Right cardiac atrium (tissue), 5 donors: ENCODE data around the gene NSUN2. TPM values are rescaled to one million over a fixed set of nuclear protein-coding genes. Genes with fewer than 3 reads are reported as not detected.

Experiments
- ATAC-seq, 2 donors: fragments of 200-7000 bp; cut with Tn5 transposase; one replicate each; pipeline versions ENCODE4 v1.8.0 to v1.9.1; 2020; ENCODE audit warnings: moderate library complexity in 2 of 2, mild to moderate bottlenecking in 1 of 2
- DNase-seq, 3 donors: peaks; one replicate each; pipeline ENCODE4 v3.0.0-alpha.2; 2020
- H3K27ac ChIP-seq: one replicate; pipeline ENCODE4 v1.5.1; 2013; ENCODE audit warnings: mild to moderate bottlenecking, low read length, control low read depth, moderate library complexity
- H3K27me3 ChIP-seq: one replicate; pipeline ENCODE4 v1.6.1; 2013; ENCODE audit not compliant: control insufficient read depth, insufficient read depth
- H3K4me1 ChIP-seq: one replicate; pipeline ENCODE4 v1.6.1; 2013; ENCODE audit warnings: low read length; ENCODE audit not compliant: control insufficient read depth, insufficient read depth
- H3K4me3 ChIP-seq: one replicate; pipeline ENCODE4 v1.5.1; 2013; ENCODE audit warnings: low read length, control low read depth
- H3K9me3 ChIP-seq: one replicate; pipeline ENCODE4 v1.6.1; 2013; ENCODE audit warnings: low read length; ENCODE audit not compliant: control insufficient read depth
- WGBS: extraction: QIAGEN DNeasy Blood & Tissue Kit; methylation state at CpG from one replicate; pipeline ENCODE4 v1.1.7; 2013; 5-methylcytosine and 5-hydroxymethylcytosine counted together
- intact Hi-C, 4 donors: fragments of 100-400 bp; cut with DNase I; formaldehyde crosslinking; loops; one replicate each; pipeline versions ENCODE4 v1.11.0 to v1.14.0; 2022 to 2023
- polyA plus RNA-seq: library from polyadenylated mRNA; stranded (reverse); fragments of 200-250 nt; gene quantifications from one replicate; pipeline ENCODE4 v1.2.3, GENCODE V29; 2013
- total RNA-seq, 4 donors: library from RNA; stranded (reverse); fragmentation: NEBNext Ultra II Directional; extraction: Animal tissue kit (Norgen Biotek cat#: 25700); gene quantifications; one replicate each; pipeline ENCODE4 v1.2.1, GENCODE V29; 2021
- donor health status: healthy with polysubstance abuse.
- donor health status: DM: no; HTN: yes; CAD: no.
- donor health status: DM: no; HTN: no; CAD: no.
- donor health status: DM: no; HTN: yes; CAD: no; lungs with severe emphysema.
- donor health status: DM: yes; HTN: yes; CAD: no.

The NSUN2 gene
- total and polyA plus RNA-seq, 5 donors, result 23.7 to 31.2 (median 27.0) TPM

DNA sequence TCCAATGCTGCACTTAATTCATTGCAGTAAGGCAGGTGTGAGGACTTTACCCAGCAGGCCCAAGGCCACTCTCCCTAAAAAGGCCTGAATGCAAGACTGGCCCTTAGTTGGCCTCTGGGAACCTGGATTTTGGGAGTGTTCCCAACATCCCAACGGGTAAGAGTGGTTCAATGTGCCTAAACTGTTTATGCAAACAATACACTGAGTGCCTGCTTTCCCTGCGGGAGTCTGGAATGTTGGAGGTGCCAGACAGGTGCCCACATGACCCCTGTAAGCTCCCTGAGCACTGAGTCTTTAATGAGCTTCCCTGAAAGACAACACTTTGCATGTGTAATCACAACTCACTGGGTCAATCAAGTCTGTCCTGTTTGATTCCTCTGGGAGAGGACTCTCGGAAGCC, 37.4 kb downstream of the NSUN2 start:
- no peak overlapping the region for H3K27ac ChIP-seq
- no peak overlapping the region for H3K4me3 ChIP-seq
- DNase-seq (no peak), ATAC-seq (no peak)
- no peaks in the 10 kb centered on the region for H3K4me1 ChIP-seq
- intact Hi-C loops, result no loop called here
- 76% methylated on average over 3 of the region's 3 CpGs for WGBS
- H3K27me3 ChIP-seq, result no peaks in the 10 kb centered on the region
- no peaks in the 10 kb centered on the region for H3K9me3 ChIP-seq

DNA sequence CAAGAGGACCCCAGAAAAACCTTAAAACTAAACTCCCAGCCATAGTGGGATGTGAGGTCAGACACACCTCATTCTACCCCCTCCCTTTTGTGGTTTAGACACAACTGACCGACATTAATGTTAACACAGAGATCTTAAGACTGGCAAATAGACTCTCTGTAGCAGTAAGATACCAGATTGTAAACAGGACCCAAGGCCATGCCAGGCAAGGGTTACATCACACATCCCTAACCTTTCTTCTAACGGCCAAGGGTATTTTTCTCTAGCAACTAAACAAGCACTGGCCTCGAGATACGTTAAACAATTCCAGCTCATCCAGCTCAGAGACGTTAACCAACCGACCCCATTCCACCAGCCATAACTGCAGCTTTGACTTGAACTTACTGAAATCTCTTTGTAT, 38.8 kb downstream of the NSUN2 start:
- no peaks in the 10 kb centered on the region for H3K27me3 ChIP-seq
- 83% methylated on average over 6 of the region's 6 CpGs for WGBS
- no peaks in the 10 kb centered on the region for H3K9me3 ChIP-seq
- no peaks in the 10 kb centered on the region for H3K4me1 ChIP-seq
- intact Hi-C loops, result no loop called here
- DNase-seq, result no peak
- no peak overlapping the region for H3K4me3 ChIP-seq
- H3K27ac ChIP-seq, result no peak overlapping the region
- no peak for ATAC-seq

DNA sequence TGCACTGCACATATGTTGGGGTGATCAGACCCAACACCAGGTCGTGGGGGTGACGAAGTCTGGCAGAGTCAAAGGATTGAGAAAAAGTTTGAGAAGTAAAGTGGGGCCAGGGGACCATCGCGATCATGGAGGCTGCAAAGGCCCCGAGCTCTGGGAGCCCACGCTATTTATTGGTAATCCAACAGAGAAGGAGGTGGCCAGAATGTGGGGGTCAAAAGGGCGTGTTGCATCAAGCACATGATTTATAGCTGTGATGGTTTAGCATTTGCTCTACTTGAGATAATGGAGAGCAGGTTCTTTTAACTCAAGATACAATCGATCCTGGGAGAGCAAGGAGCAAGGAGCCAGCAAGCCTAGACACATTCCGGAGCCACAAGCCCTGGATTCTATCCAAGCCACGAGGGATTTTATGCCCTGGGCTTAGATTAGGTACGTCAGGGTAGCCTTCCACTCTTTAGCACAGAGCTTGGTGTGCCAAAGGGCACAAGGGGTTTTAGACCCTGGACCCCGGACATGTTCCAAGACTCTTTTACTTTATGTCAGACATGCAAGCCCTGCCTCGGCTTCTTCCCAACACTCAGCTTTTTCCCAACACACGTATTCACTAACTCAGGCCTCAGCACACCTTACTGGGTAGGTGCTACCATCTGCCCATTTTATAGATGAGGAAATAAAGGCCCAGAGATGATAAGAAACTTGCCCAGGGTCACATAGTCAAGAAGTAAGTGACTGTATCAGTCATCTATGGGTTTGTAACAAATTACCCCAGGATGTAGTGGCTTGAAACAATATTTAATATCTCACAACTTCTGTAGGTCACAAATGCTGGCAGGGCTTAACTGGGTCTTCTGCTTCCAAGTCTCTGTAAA, 39.5 kb downstream of the NSUN2 start:
- WGBS, result 71% methylated on average over 14 of the region's 14 CpGs
- Histone ChIP-seq H3K27me3 (no peaks in the 10 kb centered on the region), H3K4me3 (no peak overlapping the region), H3K27ac (no peak overlapping the region), H3K9me3 (no peaks in the 10 kb centered on the region), H3K4me1 (no peaks in the 10 kb centered on the region)
- intact Hi-C loops, result no loop called here
- no peak for DNase-seq
- ATAC-seq, result no peak

DNA sequence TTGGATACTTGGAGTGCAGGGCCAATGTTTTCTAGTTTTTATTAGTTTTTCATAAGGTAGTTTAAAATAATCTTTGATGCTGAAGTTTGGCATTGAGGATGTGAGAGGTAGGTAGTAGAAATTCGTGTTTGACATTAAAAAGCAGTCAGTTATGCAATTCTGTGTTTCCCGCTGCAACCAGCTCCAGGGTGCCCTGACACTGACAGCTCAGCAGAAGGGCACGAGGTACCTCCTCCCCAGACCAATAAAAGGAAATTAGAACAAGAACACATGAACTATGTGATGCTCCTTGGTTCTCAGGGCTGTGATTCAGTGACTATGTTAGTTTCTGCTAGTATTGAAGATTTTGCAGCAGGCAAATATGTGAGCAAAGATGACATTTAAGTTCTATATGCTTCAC, 40.2 kb downstream of the NSUN2 start:
- no peak overlapping the region for H3K27ac ChIP-seq
- 64% methylated on average over 3 of the region's 3 CpGs for WGBS
- H3K27me3 ChIP-seq, result no peaks in the 10 kb centered on the region
- intact Hi-C loops, result no loop called here
- H3K4me3 ChIP-seq, result no peak overlapping the region
- no peak for DNase-seq
- no peaks in the 10 kb centered on the region for H3K4me1 ChIP-seq
- no peak for ATAC-seq
- no peaks in the 10 kb centered on the region for H3K9me3 ChIP-seq

DNA sequence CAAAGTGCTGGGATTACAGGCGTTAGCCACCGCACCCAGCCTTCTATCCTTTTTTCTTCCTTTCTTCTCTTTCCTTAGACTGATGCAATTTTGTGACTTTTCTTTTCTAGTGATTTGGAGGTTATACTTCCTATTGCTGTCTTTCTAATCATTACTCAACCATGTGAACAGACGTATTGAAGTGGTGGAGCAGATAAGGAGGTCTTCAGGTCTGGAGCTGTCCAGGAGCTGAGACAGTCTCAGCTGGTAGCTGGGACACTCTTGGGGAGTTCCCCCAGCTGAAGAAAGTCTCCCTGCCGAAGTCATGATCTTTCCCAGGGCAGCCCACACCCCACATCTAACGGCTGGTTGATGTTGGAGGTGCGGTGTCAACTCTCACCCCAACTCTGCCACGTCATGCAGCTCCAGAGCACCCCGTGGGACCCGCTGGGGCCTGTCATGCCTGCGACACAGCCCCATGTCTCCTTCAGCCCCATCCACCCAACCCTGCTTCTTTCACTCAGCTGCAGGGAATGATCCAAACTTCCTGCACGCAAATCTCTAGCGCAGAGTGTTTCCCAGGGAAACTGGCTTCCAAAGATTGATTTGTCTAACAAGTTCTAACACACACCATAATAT, 41.1 kb downstream of the NSUN2 start:
- WGBS, result 86% methylated on average over 12 of the region's 12 CpGs
- no peaks in the 10 kb centered on the region for H3K4me1 ChIP-seq
- no peaks in the 10 kb centered on the region for H3K27me3 ChIP-seq
- no peak overlapping the region for H3K4me3 ChIP-seq
- no peak for DNase-seq
- intact Hi-C loops, result no loop called here
- ATAC-seq, result no peak
- H3K27ac ChIP-seq, result no peak overlapping the region
- no peaks in the 10 kb centered on the region for H3K9me3 ChIP-seq

DNA sequence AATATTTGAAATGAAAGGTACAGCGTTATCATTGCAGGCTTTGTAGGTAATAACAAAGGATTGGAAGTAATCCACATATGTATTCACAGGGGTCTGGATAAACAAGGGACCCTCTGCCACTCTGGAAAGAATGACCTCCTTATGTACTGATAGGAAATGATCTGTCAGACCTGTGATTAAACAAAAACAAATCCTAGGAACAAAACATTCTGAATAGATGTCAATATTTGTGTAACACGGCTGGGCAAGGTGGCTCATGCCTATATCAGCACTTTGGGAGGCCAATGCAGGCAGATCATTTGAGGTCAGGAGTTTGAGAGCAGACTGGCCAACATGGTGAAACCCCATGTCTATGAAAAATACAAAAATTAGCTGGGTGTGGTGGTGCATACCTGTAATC, 42.3 kb downstream of the NSUN2 start:
- intact Hi-C loops, result no loop called here
- no peak for ATAC-seq
- DNase-seq, result no peak
- Histone ChIP-seq H3K27ac (no peak overlapping the region), H3K9me3 (no peaks in the 10 kb centered on the region), H3K4me3 (no peak overlapping the region), H3K4me1 (no peaks in the 10 kb centered on the region), H3K27me3 (no peaks in the 10 kb centered on the region)
- 72% methylated on average over 2 of the region's 2 CpGs for WGBS

DNA sequence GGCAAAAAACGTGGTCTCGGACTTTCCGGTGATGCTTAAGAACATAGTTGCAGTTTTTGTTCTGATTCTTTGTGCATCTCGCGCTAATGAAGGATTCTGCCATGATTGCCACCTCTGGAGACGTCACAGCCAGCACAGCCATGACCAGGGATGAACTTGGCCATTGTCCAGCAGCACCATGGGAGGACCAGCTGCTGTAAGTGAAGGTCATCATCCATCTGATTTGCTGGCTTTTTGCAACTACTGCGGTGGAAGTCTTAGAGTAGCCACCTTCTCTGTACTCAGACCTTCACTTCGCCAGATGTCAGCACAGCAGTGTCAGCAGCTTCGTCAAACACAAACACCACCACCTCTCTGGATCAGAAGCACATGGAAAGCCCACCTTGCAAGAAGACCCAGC, 45.7 kb downstream of the NSUN2 start:
- H3K27me3 ChIP-seq, result no peaks in the 10 kb centered on the region
- no peaks in the 10 kb centered on the region for H3K9me3 ChIP-seq
- DNase-seq, result no peak
- H3K4me1 ChIP-seq, result no peaks in the 10 kb centered on the region
- H3K4me3 ChIP-seq, result no peak overlapping the region
- WGBS, result 85% methylated on average over 9 of the region's 9 CpGs
- intact Hi-C loops, result no loop called here
- H3K27ac ChIP-seq, result no peak overlapping the region
- no peak for ATAC-seq

DNA sequence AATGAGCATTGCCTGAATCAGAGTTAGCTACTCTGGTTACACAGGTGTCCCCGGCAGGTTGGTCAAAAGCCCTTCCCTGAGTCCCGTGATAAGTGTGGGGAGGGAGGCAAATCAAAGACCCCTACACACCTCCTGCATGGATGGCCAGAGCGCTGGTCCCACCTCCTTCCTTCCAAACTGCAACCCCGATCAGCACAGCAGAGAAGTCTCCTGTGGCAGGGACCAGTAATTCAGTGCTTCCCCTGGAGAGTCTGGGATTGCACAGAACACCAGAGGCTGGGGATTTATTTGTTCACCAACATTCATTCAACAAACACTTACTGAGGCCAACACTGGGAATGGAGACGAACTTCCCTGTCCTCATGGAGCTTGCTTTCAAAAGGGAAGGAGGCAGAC, 46.2 kb downstream of the NSUN2 start:
- no peak overlapping the region for H3K4me3 ChIP-seq
- no peak for DNase-seq
- H3K4me1 ChIP-seq, result no peaks in the 10 kb centered on the region
- H3K9me3 ChIP-seq, result no peaks in the 10 kb centered on the region
- intact Hi-C loops, result no loop called here
- no peak for ATAC-seq
- 80% methylated on average over 5 of the region's 5 CpGs for WGBS
- H3K27ac ChIP-seq, result no peak overlapping the region
- H3K27me3 ChIP-seq, result no peaks in the 10 kb centered on the region

DNA sequence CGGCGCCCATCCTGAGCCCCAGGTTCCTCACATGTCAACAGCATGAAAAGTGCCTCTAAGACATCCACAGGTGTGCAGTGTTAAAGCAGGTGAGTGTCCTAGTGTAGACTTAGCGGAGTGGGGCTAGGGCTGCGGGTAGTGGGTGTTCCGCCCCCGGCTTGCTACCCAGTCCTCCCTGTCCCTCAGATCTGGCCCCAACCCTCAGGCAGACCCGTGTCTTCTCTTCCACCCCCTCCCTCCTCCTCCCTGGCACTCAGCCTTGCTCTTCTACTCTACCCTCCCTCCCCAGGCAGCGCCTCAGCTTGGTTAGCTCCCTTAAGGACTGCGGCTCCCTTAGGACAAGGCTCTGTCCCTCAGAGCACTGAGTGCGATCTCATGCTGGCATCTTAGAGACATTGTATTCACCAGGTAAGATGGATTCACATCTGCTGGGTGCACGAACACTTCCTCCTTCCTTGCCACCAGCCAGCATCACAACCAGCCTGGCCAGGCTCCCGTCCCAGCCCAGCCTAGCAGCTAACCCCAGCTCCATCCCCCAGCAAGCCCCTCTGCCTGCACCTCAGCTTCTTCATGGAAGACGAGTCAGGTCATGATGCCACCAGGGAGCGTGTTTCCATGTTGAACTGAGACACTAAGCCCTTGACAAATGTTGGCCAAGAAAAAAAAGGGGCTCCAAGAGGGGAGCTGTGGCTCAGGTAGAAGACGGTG, 46.8 kb downstream of the NSUN2 start:
- Histone ChIP-seq H3K27me3 (no peaks in the 10 kb centered on the region), H3K4me1 (no peaks in the 10 kb centered on the region), H3K4me3 (no peak overlapping the region), H3K27ac (no peak overlapping the region), H3K9me3 (no peaks in the 10 kb centered on the region)
- intact Hi-C loops, result no loop called here
- DNase-seq (no peak), ATAC-seq (no peak)
- WGBS, result 81% methylated on average over 15 of the region's 15 CpGs

DNA sequence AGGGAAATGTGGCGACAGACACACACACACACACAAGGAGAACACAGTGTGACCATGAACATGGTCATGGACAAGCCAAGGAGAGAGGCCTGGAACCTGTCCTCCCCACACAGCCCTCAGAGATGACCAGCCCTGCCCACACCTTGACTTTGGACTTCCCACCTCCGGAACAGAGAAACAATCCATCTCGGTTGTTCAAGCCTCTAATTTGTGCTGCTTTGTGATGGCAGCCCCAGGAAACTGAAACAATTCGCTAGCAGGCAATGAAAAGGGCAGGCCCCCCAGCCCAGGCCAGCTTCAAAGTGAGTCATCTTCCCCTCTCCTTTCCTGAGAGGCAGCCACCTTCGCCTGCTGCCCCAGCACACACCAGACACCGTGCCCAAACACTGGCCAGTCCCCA, 47.7 kb downstream of the NSUN2 start:
- ATAC-seq, result no peak
- intact Hi-C loops, result no loop called here

DNA sequence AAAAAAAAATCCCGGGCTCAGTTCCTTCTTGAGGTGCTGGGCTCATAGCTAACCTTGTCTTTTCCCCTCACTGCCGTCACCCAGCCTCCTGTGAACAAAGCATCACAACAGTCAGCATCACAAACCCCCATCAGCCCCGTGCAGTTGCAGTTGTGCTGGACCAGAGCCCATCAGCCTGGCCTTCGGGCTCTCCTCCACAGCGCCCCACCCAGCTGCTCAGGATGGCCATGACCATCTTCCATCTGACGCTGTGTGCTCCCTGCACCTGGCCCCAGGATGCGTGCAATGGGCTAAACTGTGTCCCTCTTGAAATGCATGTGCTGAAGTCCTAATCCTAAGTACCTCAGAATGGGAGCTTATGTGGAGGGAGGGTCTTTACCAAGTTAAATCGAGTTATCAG, 48.1 kb downstream of the NSUN2 start:
- no peaks in the 10 kb centered on the region for H3K4me1 ChIP-seq
- no peaks in the 10 kb centered on the region for H3K9me3 ChIP-seq
- 78% methylated on average over 8 of the region's 8 CpGs for WGBS
- no peak overlapping the region for H3K4me3 ChIP-seq
- DNase-seq (no peak), ATAC-seq (no peak)
- H3K27ac ChIP-seq, result no peak overlapping the region
- H3K27me3 ChIP-seq, result no peaks in the 10 kb centered on the region
- intact Hi-C loops, result loop anchor here in 1 of 4 donors (5.0 kb wide), 1 partner anchor 1092 kb away; no protein-coding TSS in a partner anchor

More for the DNA sequence above, 47.7 kb downstream of the NSUN2 start:
- no peaks in the 10 kb centered on the region for H3K27me3 ChIP-seq
- no peaks in the 10 kb centered on the region for H3K9me3 ChIP-seq
- DNase-seq, result no peak
- H3K4me3 ChIP-seq, result no peak overlapping the region
- H3K4me1 ChIP-seq, result no peaks in the 10 kb centered on the region
- no peak overlapping the region for H3K27ac ChIP-seq
- WGBS, result 61% methylated on average over 6 of the region's 6 CpGs
